Endothelial cell (in vitro differentiated cells): ENCODE results near the gene NTN5. TPM values are rescaled to one million over a fixed set of nuclear protein-coding genes. Genes with fewer than 3 reads are reported as not detected.

ENCODE experiments used
- DNase-seq: peaks from one replicate; pipeline ENCODE4 v3.0.0; 2021; ENCODE audit warnings: low spot score
- H3K27ac Mint-ChIP-seq: one replicate; pipeline ENCODE4 v1.8.0; 2021; ENCODE audit warnings: mixed read lengths, inconsistent platforms; ENCODE audit not compliant: unreplicated experiment
- H3K27me3 Mint-ChIP-seq: one replicate; pipeline ENCODE4 v1.8.0; 2021; ENCODE audit warnings: mild to moderate bottlenecking, moderate library complexity, mixed read lengths, inconsistent platforms; ENCODE audit not compliant: unreplicated experiment
- H3K36me3 Mint-ChIP-seq: one replicate; pipeline ENCODE4 v1.8.0; 2021; ENCODE audit warnings: mild to moderate bottlenecking, low read depth, mixed read lengths, inconsistent platforms; ENCODE audit not compliant: unreplicated experiment
- H3K4me1 Mint-ChIP-seq: one replicate; pipeline ENCODE4 v1.8.0; 2021; ENCODE audit warnings: mild to moderate bottlenecking, mixed read lengths, inconsistent platforms; ENCODE audit not compliant: unreplicated experiment
- H3K4me3 Mint-ChIP-seq: one replicate; pipeline ENCODE4 v1.8.0; 2021; ENCODE audit warnings: mild to moderate bottlenecking, mixed read lengths, inconsistent platforms; ENCODE audit not compliant: unreplicated experiment
- H3K9me3 Mint-ChIP-seq: one replicate; pipeline ENCODE4 v1.8.0; 2021; ENCODE audit warnings: mixed read lengths, inconsistent platforms; ENCODE audit not compliant: unreplicated experiment
- CTCF ChIP-seq: fragments of 200-600 bp; sonication (generic); IDR thresholded peaks from one replicate; pipeline ENCODE4 v1.5.0; 2021; ENCODE audit warnings: antibody characterized with exemption; ENCODE audit not compliant: unreplicated experiment
- total RNA-seq: library from RNA; stranded (reverse); fragmentation: NEBNext Ultra II Directional; extraction: Animal tissue kit (Norgen Biotek cat#: 25700); gene quantifications from one replicate; pipeline ENCODE4 v1.2.1, GENCODE V29; 2021; ENCODE audit not compliant: unreplicated experiment

The NTN5 gene
- total RNA-seq, 1 donor from 2014 or later: 0.21 TPM

- H3K4me1 Mint-ChIP-seq: peaks cover 10% of the 10 kb centered on the region
- no peak overlapping the region for H3K27ac Mint-ChIP-seq
- peaks cover 3% of the 10 kb centered on the region for H3K36me3 Mint-ChIP-seq
- H3K4me3 Mint-ChIP-seq: no peak overlapping the region
- DNase-seq: no peak
- peaks cover 23% of the 10 kb centered on the region for H3K27me3 Mint-ChIP-seq
- no peak for TF ChIP-seq CTCF
- no peaks in the 10 kb centered on the region for H3K9me3 Mint-ChIP-seq
Observed at GRCh38 chr19:48629297-48629598, 43.6 kb downstream of the NTN5 start.

GRCh38 chr19:48628486-48629296 is 44.1 kb downstream of the NTN5 start:
- Mint-ChIP-seq H3K4me1 (peaks cover 10% of the 10 kb centered on the region), H3K27ac (no peak overlapping the region), H3K36me3 (peaks cover 4% of the 10 kb centered on the region), H3K9me3 (no peaks in the 10 kb centered on the region), H3K4me3 (no peak overlapping the region), H3K27me3 (peaks cover 20% of the 10 kb centered on the region)
- no peak for DNase-seq
- no peak for TF ChIP-seq CTCF

- H3K4me1 Mint-ChIP-seq: peaks cover 15% of the 10 kb centered on the region
- no peak overlapping the region for H3K27ac Mint-ChIP-seq
- H3K9me3 Mint-ChIP-seq: no peaks in the 10 kb centered on the region
- H3K4me3 Mint-ChIP-seq: no peak overlapping the region
- peaks cover 21% of the 10 kb centered on the region for H3K27me3 Mint-ChIP-seq
- TF ChIP-seq CTCF: no peak
- peaks cover 10% of the 10 kb centered on the region for H3K36me3 Mint-ChIP-seq
- no peak for DNase-seq
Observed at GRCh38 chr19:48627865-48628314, 44.9 kb downstream of the NTN5 start.

- TF ChIP-seq CTCF: no peak
- Mint-ChIP-seq H3K9me3 (no peaks in the 10 kb centered on the region), H3K4me1 (peaks cover 15% of the 10 kb centered on the region), H3K27ac (no peak overlapping the region), H3K4me3 (no peak overlapping the region), H3K36me3 (peaks cover 12% of the 10 kb centered on the region), H3K27me3 (peaks cover 18% of the 10 kb centered on the region)
- no peak for DNase-seq
Observed at GRCh38 chr19:48627201-48627864, 45.5 kb downstream of the NTN5 start.

GRCh38 chr19:48625891-48626327 is 46.9 kb downstream of the NTN5 start:
- DNase-seq: no peak
- no peak overlapping the region for H3K27ac Mint-ChIP-seq
- peaks cover 13% of the 10 kb centered on the region for H3K36me3 Mint-ChIP-seq
- no peak overlapping the region for H3K4me3 Mint-ChIP-seq
- H3K4me1 Mint-ChIP-seq: peaks cover 15% of the 10 kb centered on the region
- H3K27me3 Mint-ChIP-seq: peaks cover 16% of the 10 kb centered on the region
- no peak for TF ChIP-seq CTCF
- no peaks in the 10 kb centered on the region for H3K9me3 Mint-ChIP-seq
